GM12878 (cell line): ENCODE results near the gene MSL1. TPM values are rescaled to one million over a fixed set of nuclear protein-coding genes. Genes with fewer than 3 reads are reported as not detected.

Source experiments
- EGR1 ChIP-seq, 2 experiments: IDR thresholded peaks; 1 replicate in 1 of 2; 2 replicates in 1 of 2; pipeline ENCODE4 v1.6.1; 2011 to 2012; ENCODE audit warnings: low read depth in 2 of 2, low read length in 2 of 2, borderline replicate concordance in 1 of 2, mild to moderate bottlenecking in 1 of 2, moderate library complexity in 1 of 2
- LARP7 ChIP-seq: fragments of 450-650 bp; IDR thresholded peaks from 2 replicates; pipeline ENCODE4 v1.6.1; 2017; ENCODE audit warnings: mild to moderate bottlenecking
- MLLT1 ChIP-seq: fragments of 450-650 bp; IDR thresholded peaks from 2 replicates; pipeline ENCODE4 v1.6.1; 2016; ENCODE audit warnings: mild to moderate bottlenecking
- RAD21 ChIP-seq: IDR thresholded peaks from 2 replicates; pipeline ENCODE4 v1.6.1; 2011; ENCODE audit warnings: mild to moderate bottlenecking, low read depth, low read length, moderate library complexity; ENCODE audit not compliant: insufficient read depth
- STAT3 ChIP-seq: IDR thresholded peaks from 2 replicates; pipeline ENCODE4 v1.6.1; 2011; ENCODE audit warnings: low read depth, low read length, improper control_type of control experiment
- ZSCAN29 ChIP-seq: fragments of 450-650 bp; IDR thresholded peaks from 2 replicates; pipeline ENCODE4 v1.6.1; 2017; ENCODE audit warnings: mild to moderate bottlenecking, moderate library complexity
- polyA plus RNA-seq, 11 experiments: library from polyadenylated mRNA; depleted of rRNA in 4 of 11; unstranded in 6 of 11; stranded (reverse) in 5 of 11; fragments of >200 nt; fragmentation: Nextera tagmentation in 4 of 11; fragmentation: Illumina TruSeq in 1 of 11; extraction: Ambion mirVana in 4 of 11; extraction: Trizol in 1 of 11; gene quantifications; 1 replicate in 1 of 11; 2 replicates in 10 of 11; pipeline versions ENCODE4 v1.2.1 to v1.2.3, GENCODE V29; 2011 to 2016; ENCODE audit warnings: inconsistent platforms in 2 of 11, missing spikeins in 2 of 11, low read depth in 1 of 11
- total RNA-seq, 4 experiments: library from RNA; depleted of rRNA in 3 of 4; stranded (reverse); fragments of >200 nt in 3 of 4; fragmentation: Illumina TruSeq in 1 of 4; extraction: Trizol in 1 of 4; gene quantifications; 2 replicates each; pipeline versions ENCODE4 v1.2.1 to v1.2.3, GENCODE V29; 2013 to 2021
- TF ChIP-seq, protein P1 (sequence below): IDR thresholded peaks from 2 replicates; pipeline ENCODE4 v1.6.1; 2011; ENCODE audit warnings: borderline replicate concordance, low read depth, mild to moderate bottlenecking, moderate library complexity, mixed read lengths, low read length; ENCODE audit not compliant: insufficient read depth; ENCODE audit errors: extremely low read length
- TF ChIP-seq, protein P2 (sequence below): fragments of 450-650 bp; IDR thresholded peaks from 2 replicates; pipeline ENCODE4 v1.6.1; 2017; ENCODE audit warnings: borderline replicate concordance

MSL1 gene
- total and polyA plus RNA-seq, 10 of the 15 experiments (the other 5 are each of a cell fraction or from before 2014, with no cell fraction given), result 6.1 to 95.2 (median 51.8) TPM

DNA sequence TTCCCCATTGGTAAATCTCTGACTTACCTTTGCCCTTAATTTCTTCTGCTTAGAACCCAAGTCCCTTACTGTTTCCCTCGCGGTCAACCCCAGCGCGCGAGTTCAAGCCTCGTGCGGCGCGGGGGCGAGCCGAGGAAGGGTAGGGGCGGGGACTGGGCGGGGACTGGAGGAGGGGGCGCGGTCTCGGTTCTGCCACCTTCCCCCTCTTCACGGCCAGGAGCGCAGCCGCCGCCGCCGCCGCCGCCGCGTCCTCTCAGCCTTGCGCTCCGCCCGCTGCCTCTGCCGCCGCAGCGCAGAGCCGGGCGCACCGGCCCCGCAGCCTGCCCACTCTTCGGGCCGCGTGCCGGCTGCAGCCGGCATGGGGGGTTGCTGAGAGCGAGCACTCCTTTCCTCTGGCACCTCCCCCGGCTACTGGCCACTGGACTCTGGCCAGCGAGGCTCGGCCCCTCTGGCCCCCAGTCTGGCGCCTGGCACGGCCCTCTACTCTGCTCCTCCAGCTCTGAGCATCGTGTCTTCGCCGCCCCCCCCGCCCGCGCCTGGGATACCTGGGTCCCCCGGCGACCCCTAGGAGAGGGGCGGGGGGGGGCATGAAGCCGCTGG lies 55.6 kb downstream of the MSL1 start, which contains the start of gene RAPGEFL1 (continued):
- TF ChIP-seq MLLT1, result no peak
- 0 out of 2 replicates have a peak, but pooled peaks have one; percentile 29 for TF ChIP-seq LARP7
- TF ChIP-seq RAD21, result no peak
- TF ChIP-seq, protein P1, sequence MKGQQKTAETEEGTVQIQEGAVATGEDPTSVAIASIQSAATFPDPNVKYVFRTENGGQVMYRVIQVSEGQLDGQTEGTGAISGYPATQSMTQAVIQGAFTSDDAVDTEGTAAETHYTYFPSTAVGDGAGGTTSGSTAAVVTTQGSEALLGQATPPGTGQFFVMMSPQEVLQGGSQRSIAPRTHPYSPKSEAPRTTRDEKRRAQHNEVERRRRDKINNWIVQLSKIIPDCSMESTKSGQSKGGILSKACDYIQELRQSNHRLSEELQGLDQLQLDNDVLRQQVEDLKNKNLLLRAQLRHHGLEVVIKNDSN, result no peak
- TF ChIP-seq ZSCAN29, result no peak
- no peak for TF ChIP-seq STAT3
- TF ChIP-seq EGR1 (IDR thresholded peaks at IDR 0.05; ENCODE audit: borderline replicate concordance in 1 of 2, low read depth in 2 of 2, low read length in 2 of 2), result peak in 1 of 2 experiments; percentile 93; a peak in 2 of 3 replicates
- TF ChIP-seq, protein P2, sequence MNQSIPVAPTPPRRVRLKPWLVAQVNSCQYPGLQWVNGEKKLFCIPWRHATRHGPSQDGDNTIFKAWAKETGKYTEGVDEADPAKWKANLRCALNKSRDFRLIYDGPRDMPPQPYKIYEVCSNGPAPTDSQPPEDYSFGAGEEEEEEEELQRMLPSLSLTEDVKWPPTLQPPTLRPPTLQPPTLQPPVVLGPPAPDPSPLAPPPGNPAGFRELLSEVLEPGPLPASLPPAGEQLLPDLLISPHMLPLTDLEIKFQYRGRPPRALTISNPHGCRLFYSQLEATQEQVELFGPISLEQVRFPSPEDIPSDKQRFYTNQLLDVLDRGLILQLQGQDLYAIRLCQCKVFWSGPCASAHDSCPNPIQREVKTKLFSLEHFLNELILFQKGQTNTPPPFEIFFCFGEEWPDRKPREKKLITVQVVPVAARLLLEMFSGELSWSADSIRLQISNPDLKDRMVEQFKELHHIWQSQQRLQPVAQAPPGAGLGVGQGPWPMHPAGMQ, result no peak
